Liver (tissue), 3 donors: ENCODE measurements around the gene RNF181.
A peak's percentile ranks its signal among the peaks of the same experiment; 100 is the strongest.

Source experiments
- FOXA1 ChIP-seq: IDR thresholded peaks from 2 replicates; pipeline ENCODE4 v1.6.1; 2016; ENCODE audit warnings: antibody characterized with exemption
- FOXA2 ChIP-seq: IDR thresholded peaks from 2 replicates; pipeline ENCODE4 v1.6.1; 2016; ENCODE audit warnings: antibody characterized with exemption
- GABPA ChIP-seq, 2 donors: IDR thresholded peaks in 1 of 2; conservative IDR thresholded peaks in 1 of 2; 2 replicates each; pipeline ENCODE4 v1.6.1; 2016; ENCODE audit warnings: antibody characterized with exemption in 2 of 2, mild to moderate bottlenecking in 1 of 2, moderate library complexity in 1 of 2
- HNF4A ChIP-seq, 2 donors: conservative IDR thresholded peaks; 2 replicates each; pipeline ENCODE4 v1.6.1; 2016; ENCODE audit warnings: antibody characterized with exemption in 2 of 2, mild to moderate bottlenecking in 2 of 2
- REST ChIP-seq: IDR thresholded peaks from 2 replicates; pipeline ENCODE4 v1.6.1; 2016; ENCODE audit warnings: antibody characterized with exemption, mild to moderate bottlenecking
- TAF1 ChIP-seq: conservative IDR thresholded peaks from 2 replicates; pipeline ENCODE4 v1.6.1; 2016; ENCODE audit warnings: antibody characterized with exemption, mild to moderate bottlenecking
- TF ChIP-seq, protein P1 (sequence below): fragments of 150-350 bp; IDR thresholded peaks from 2 replicates; pipeline ENCODE4 v1.5.1; 2017; ENCODE audit warnings: improper control_type of control experiment, low read depth, low read length; ENCODE audit not compliant: missing input control
- TF ChIP-seq, protein P2 (sequence below): IDR thresholded peaks from 2 replicates; pipeline ENCODE4 v1.6.1; 2016; ENCODE audit warnings: antibody characterized with exemption
- donor health status: healthy.
- donor health status: healthy.

- TF ChIP-seq FOXA2 (no peak), REST (peak; percentile 65), TAF1 (peak; percentile 83), FOXA1 (no peak), HNF4A (conservative IDR thresholded peaks at IDR 0.05) (peak in 1 of 2 donors; percentile 36), GABPA (IDR thresholded peaks at IDR 0.05 in 1 of 2, conservative IDR thresholded peaks at IDR 0.05 in 1 of 2) (peak in 1 of 2 donors; percentile 84)
- TF ChIP-seq, protein P1, sequence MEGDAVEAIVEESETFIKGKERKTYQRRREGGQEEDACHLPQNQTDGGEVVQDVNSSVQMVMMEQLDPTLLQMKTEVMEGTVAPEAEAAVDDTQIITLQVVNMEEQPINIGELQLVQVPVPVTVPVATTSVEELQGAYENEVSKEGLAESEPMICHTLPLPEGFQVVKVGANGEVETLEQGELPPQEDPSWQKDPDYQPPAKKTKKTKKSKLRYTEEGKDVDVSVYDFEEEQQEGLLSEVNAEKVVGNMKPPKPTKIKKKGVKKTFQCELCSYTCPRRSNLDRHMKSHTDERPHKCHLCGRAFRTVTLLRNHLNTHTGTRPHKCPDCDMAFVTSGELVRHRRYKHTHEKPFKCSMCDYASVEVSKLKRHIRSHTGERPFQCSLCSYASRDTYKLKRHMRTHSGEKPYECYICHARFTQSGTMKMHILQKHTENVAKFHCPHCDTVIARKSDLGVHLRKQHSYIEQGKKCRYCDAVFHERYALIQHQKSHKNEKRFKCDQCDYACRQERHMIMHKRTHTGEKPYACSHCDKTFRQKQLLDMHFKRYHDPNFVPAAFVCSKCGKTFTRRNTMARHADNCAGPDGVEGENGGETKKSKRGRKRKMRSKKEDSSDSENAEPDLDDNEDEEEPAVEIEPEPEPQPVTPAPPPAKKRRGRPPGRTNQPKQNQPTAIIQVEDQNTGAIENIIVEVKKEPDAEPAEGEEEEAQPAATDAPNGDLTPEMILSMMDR: no peak
- TF ChIP-seq, protein P2, sequence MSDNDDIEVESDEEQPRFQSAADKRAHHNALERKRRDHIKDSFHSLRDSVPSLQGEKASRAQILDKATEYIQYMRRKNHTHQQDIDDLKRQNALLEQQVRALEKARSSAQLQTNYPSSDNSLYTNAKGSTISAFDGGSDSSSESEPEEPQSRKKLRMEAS: no peak
These were observed at the start of gene RNF181 for GRCh38 chr2:85595301-85596025.
